ENCODE data around the gene GLI1.
A peak's percentile ranks its signal among the peaks of the same experiment; 100 is the strongest.

Gene GLI1

DNA sequence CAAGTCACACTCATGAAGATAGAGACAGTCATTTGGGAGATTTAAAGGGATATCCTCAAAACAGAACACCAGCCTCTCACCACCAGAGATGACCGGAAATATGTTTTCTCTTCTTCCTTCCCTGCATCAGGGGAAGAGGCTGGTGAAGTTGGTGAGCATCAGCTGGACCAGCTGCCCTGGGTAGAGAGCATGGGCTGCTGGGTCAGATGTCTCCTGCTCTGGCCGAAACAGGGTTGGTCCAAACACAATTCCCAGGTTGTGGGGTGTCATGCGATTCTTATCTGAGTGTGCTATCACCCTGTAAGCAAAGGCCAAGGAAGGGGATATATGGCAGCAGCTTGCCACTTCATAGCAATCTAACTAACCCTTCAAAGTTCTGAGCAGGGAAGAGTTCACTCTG lies 12.8 kb downstream of the GLI1 start:
- Histone ChIP-seq H3K9me3 (ENCODE audit: low read length) (no peaks in the 10 kb centered on the region), H3K4me3 (ENCODE audit: low read depth in 1 of 2, low read length in 2 of 2) (no peak overlapping the region), H3K36me3 (ENCODE audit: insufficient read depth, low read length) (no peaks in the 10 kb centered on the region), H3K9ac (ENCODE audit: low read length) (no peak overlapping the region), H3K4me1 (ENCODE audit: insufficient read depth, low read length) (peaks cover 6% of the 10 kb centered on the region), H3K27me3 (ENCODE audit: control insufficient read depth in 1 of 2, insufficient read depth in 2 of 2, low read length in 2 of 2) (peaks cover 20 to 37% of the 10 kb centered on the region in 2 donors), H3K27ac (ENCODE audit: low read depth, low read length) (no peak overlapping the region)

- H3K27me3 ChIP-seq (ENCODE audit: control insufficient read depth in 1 of 2, insufficient read depth in 2 of 2, low read length in 2 of 2) = peaks cover 22 to 47% of the 10 kb centered on the region in 2 donors
Measured at GRCh38 chr12:57473392-57473791, 13.8 kb downstream of the GLI1 start.

GRCh38 chr12:57473886-57474285 lies 14.3 kb downstream of the GLI1 start:
- Histone ChIP-seq H3K27me3 (ENCODE audit: control insufficient read depth in 1 of 2, insufficient read depth in 2 of 2, low read length in 2 of 2) (peaks cover 22 to 48% of the 10 kb centered on the region in 2 donors), H3K36me3 (ENCODE audit: insufficient read depth, low read length) (no peaks in the 10 kb centered on the region), H3K4me3 (ENCODE audit: low read depth in 1 of 2, low read length in 2 of 2) (no peak overlapping the region), H3K4me1 (ENCODE audit: insufficient read depth, low read length) (peaks cover 6% of the 10 kb centered on the region), H3K27ac (ENCODE audit: low read depth, low read length) (no peak overlapping the region), H3K9ac (ENCODE audit: low read length) (no peak overlapping the region), H3K9me3 (ENCODE audit: low read length) (no peaks in the 10 kb centered on the region)

More at GRCh38 chr12:57473392-57473791, 13.8 kb downstream of the GLI1 start:
- H3K36me3 ChIP-seq (ENCODE audit: insufficient read depth, low read length) = no peaks in the 10 kb centered on the region
- H3K4me3 ChIP-seq (ENCODE audit: low read depth in 1 of 2, low read length in 2 of 2) = no peak overlapping the region
- peaks cover 6% of the 10 kb centered on the region for H3K4me1 ChIP-seq (ENCODE audit: insufficient read depth, low read length)
- no peak overlapping the region for H3K27ac ChIP-seq (ENCODE audit: low read depth, low read length)
- H3K9ac ChIP-seq (ENCODE audit: low read length) = no peak overlapping the region
- no peaks in the 10 kb centered on the region for H3K9me3 ChIP-seq (ENCODE audit: low read length)

DNA sequence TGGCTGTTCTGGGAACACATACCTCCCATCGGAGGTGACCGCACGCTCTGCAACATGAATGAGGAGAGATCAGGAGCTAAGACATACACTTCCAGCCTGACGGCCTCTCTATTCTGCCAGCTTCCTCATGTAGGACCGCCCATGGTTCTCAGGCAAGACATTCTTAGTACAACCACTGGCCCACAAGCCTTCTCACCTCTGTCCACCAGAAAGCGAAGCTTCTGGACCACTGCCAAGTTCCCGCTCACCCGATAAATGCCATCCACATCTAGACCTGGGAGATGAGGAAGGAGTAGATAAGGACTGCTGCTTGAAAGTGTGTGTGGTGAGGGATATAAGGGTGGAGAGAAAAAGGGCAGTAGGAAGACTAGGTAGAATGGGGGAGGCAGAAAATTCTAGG lies 14.8 kb downstream of the GLI1 start:
- Histone ChIP-seq H3K27me3 (ENCODE audit: control insufficient read depth in 1 of 2, insufficient read depth in 2 of 2, low read length in 2 of 2) (peaks cover 22 to 48% of the 10 kb centered on the region in 2 donors), H3K36me3 (ENCODE audit: insufficient read depth, low read length) (no peaks in the 10 kb centered on the region), H3K9me3 (ENCODE audit: low read length) (no peaks in the 10 kb centered on the region), H3K27ac (ENCODE audit: low read depth, low read length) (no peak overlapping the region), H3K4me1 (ENCODE audit: insufficient read depth, low read length) (peaks cover 6% of the 10 kb centered on the region), H3K4me3 (ENCODE audit: low read depth in 1 of 2, low read length in 2 of 2) (no peak overlapping the region), H3K9ac (ENCODE audit: low read length) (no peak overlapping the region)

DNA sequence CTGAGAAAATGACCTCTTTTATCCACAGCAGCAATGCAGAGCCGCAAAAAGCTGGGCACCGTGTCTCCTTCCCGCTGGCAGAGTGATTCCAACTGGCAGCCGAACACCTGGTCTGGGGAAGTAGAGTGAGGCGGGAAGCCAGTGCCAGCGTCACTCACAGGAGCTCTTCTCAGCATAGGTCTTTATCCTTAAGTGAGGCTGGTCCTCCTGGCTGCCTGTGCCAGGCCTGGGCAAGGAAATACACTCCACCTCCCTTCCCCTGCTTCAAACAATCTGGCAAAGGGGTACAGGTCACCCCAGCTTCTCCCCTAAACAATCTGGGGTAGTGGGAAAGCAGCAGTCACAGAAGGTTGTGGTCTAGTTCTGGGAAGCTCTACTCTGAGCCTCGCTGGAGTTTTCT lies 15.3 kb downstream of the GLI1 start:
- H3K4me1 ChIP-seq (ENCODE audit: insufficient read depth, low read length) = peaks cover 6% of the 10 kb centered on the region
- no peaks in the 10 kb centered on the region for H3K9me3 ChIP-seq (ENCODE audit: low read length)
- no peak overlapping the region for H3K27ac ChIP-seq (ENCODE audit: low read depth, low read length)
- H3K27me3 ChIP-seq (ENCODE audit: control insufficient read depth in 1 of 2, insufficient read depth in 2 of 2, low read length in 2 of 2) = peaks cover 22 to 48% of the 10 kb centered on the region in 2 donors
- H3K4me3 ChIP-seq (ENCODE audit: low read depth in 1 of 2, low read length in 2 of 2) = no peak overlapping the region
- H3K36me3 ChIP-seq (ENCODE audit: insufficient read depth, low read length) = no peaks in the 10 kb centered on the region
- no peak overlapping the region for H3K9ac ChIP-seq (ENCODE audit: low read length)

GRCh38 chr12:57475271-57476161 lies 15.9 kb downstream of the GLI1 start:
- H3K27me3 ChIP-seq (ENCODE audit: control insufficient read depth in 1 of 2, insufficient read depth in 2 of 2, low read length in 2 of 2) = peaks cover 22 to 48% of the 10 kb centered on the region in 2 donors
- no peak overlapping the region for H3K9ac ChIP-seq (ENCODE audit: low read length)
- peak overlapping the region; percentile 56 to 62 for H3K4me3 ChIP-seq (ENCODE audit: low read depth in 1 of 2, low read length in 2 of 2)
- H3K36me3 ChIP-seq (ENCODE audit: insufficient read depth, low read length) = no peaks in the 10 kb centered on the region
- H3K27ac ChIP-seq (ENCODE audit: low read depth, low read length) = no peak overlapping the region
- H3K9me3 ChIP-seq (ENCODE audit: low read length) = no peaks in the 10 kb centered on the region
- peaks cover 6% of the 10 kb centered on the region for H3K4me1 ChIP-seq (ENCODE audit: insufficient read depth, low read length)

DNA sequence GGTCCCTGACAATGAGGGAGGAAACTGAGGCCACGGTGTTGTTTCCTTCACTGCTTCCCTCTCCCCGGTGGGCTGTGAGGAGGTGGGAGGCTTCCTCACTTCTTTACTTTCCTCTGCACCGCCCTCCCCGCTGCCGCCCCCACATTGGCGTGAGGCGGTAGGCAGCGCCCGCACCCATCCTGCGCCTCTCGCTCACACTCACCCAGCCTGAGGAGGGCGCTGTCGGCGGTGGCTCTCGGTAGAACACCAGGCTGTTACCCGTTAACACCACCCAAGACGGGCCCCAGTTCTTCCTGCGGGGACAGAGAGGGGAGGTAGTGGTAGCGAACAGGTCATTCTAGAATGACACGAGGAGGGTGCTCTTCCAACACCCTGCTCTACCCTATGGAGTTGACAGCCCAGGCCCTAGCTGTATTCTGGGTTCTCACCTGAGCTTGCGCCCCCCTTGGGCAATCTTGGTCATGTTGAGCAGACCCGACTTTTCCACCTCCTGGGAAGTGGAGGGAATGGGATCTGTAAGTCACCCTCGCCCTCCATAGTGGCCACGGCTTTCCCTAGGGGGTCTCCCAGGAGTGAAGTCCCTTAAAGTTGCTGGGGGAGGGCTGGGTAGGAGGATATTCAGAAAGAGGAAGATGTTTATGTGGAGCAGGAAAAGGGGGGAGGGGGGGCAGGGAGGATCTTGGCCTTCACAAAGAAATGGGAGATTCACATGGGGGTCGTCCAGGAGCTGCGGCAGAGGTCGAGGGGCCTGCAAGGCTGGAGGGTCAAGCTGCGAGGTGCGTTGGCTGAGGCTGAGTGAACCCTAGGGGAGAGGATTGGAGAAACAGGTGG lies 16.8 kb downstream of the GLI1 start:
- Histone ChIP-seq H3K4me3 (ENCODE audit: low read depth in 1 of 2, low read length in 2 of 2) (peak overlapping the region; percentile 56 to 62), H3K36me3 (ENCODE audit: insufficient read depth, low read length) (no peaks in the 10 kb centered on the region), H3K9me3 (ENCODE audit: low read length) (no peaks in the 10 kb centered on the region), H3K27me3 (ENCODE audit: control insufficient read depth in 1 of 2, insufficient read depth in 2 of 2, low read length in 2 of 2) (peaks cover 22 to 48% of the 10 kb centered on the region in 2 donors), H3K4me1 (ENCODE audit: insufficient read depth, low read length) (peaks cover 6% of the 10 kb centered on the region), H3K9ac (ENCODE audit: low read length) (no peak overlapping the region), H3K27ac (ENCODE audit: low read depth, low read length) (no peak overlapping the region)

- Histone ChIP-seq H3K9ac (ENCODE audit: low read length) (no peak overlapping the region), H3K27ac (ENCODE audit: low read depth, low read length) (no peak overlapping the region), H3K27me3 (ENCODE audit: control insufficient read depth in 1 of 2, insufficient read depth in 2 of 2, low read length in 2 of 2) (peaks cover 22 to 45% of the 10 kb centered on the region in 2 donors), H3K36me3 (ENCODE audit: insufficient read depth, low read length) (no peaks in the 10 kb centered on the region), H3K9me3 (ENCODE audit: low read length) (no peaks in the 10 kb centered on the region), H3K4me3 (ENCODE audit: low read depth in 1 of 2, low read length in 2 of 2) (no peak overlapping the region), H3K4me1 (ENCODE audit: insufficient read depth, low read length) (peaks cover 6% of the 10 kb centered on the region)
Measured at GRCh38 chr12:57476993-57477709, 17.6 kb downstream of the GLI1 start.

- Histone ChIP-seq H3K27ac (ENCODE audit: low read depth, low read length) (no peak overlapping the region), H3K36me3 (ENCODE audit: insufficient read depth, low read length) (no peaks in the 10 kb centered on the region), H3K27me3 (ENCODE audit: control insufficient read depth in 1 of 2, insufficient read depth in 2 of 2, low read length in 2 of 2) (peaks cover 22 to 45% of the 10 kb centered on the region in 2 donors), H3K9me3 (ENCODE audit: low read length) (no peaks in the 10 kb centered on the region), H3K4me1 (ENCODE audit: insufficient read depth, low read length) (peaks cover 6% of the 10 kb centered on the region), H3K9ac (ENCODE audit: low read length) (no peak overlapping the region), H3K4me3 (ENCODE audit: low read depth in 1 of 2, low read length in 2 of 2) (no peak overlapping the region)
Measured at GRCh38 chr12:57477710-57478681, 18.4 kb downstream of the GLI1 start.

DNA sequence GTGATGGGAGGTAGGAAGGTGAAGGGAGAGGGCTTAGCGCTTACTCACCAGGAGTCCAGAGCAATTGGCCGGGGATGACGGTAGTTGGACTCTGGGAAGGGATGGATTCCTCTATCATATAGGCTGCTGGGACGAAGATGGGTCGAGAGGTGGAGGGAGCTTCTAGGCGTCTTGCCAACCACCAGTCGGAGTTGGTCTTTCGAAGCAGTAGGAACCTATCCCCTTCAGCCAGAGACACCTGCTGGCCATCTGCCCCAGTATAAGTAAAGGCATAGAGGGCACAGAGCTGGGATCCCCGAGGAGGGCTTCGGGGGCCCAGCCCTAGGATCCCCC lies 19.4 kb downstream of the GLI1 start:
- Histone ChIP-seq H3K9ac (ENCODE audit: low read length) (no peak overlapping the region), H3K27me3 (ENCODE audit: control insufficient read depth in 1 of 2, insufficient read depth in 2 of 2, low read length in 2 of 2) (peaks cover 20 to 43% of the 10 kb centered on the region in 2 donors), H3K27ac (ENCODE audit: low read depth, low read length) (no peak overlapping the region), H3K4me3 (ENCODE audit: low read depth in 1 of 2, low read length in 2 of 2) (no peak overlapping the region), H3K9me3 (ENCODE audit: low read length) (no peaks in the 10 kb centered on the region), H3K4me1 (ENCODE audit: insufficient read depth, low read length) (peaks cover 6% of the 10 kb centered on the region), H3K36me3 (ENCODE audit: insufficient read depth, low read length) (no peaks in the 10 kb centered on the region)

Data from muscle layer of colon (tissue), 2 donors.